ENCODE results near the gene PDF. TPM values are rescaled to one million over a fixed set of nuclear protein-coding genes. Genes with fewer than 3 reads are reported as not detected.

The PDF gene
- total and polyA plus RNA-seq, 2 of the 13 experiments (the other 11 are each of a cell fraction or from before 2014, with no cell fraction given) = 12.4 to 48.8 TPM

GRCh38 chr16:69371564-69371963, 41.2 kb upstream of the PDF start (continued):
- TF ChIP-seq HNF1A (IDR thresholded peaks at IDR 0.05; ENCODE audit: low read depth) = no peak
- no peak for TF ChIP-seq HNF1A (CRISPR knock-in tag; IDR thresholded peaks at IDR 0.05; ENCODE audit: borderline replicate concordance)
- TF ChIP-seq AHR (CRISPR knock-in tag; IDR thresholded peaks at IDR 0.05) = no peak

- ATAC-seq (no peak), FAIRE-seq (no peak), DNase-seq (ENCODE audit: low spot score) (no peak)
- ChIA-PET CTCF (ENCODE audit: low intra/inter-chr PET ratio, low total read pairs) (no interaction called here), POLR2A (no interaction called here)
- no peak overlapping the region for H3K4me2 ChIP-seq (ENCODE audit: low read depth, low read length)
- intact Hi-C loops (cut with micrococcal nuclease; ENCODE audit: unreplicated experiment) (no loop called here), in situ Hi-C loops (cut with HindIII; ENCODE audit: extremely low pct_ligation_motif_present, low pct_unique_long_range_greater_than_20kb) (no loop called here)
- peaks cover 16% of the 10 kb centered on the region for H3K4me1 ChIP-seq (ENCODE audit: insufficient read depth, low read length)
- 93% methylated on average over 4 of the region's 4 CpGs for WGBS (ENCODE audit: low lambda C conversion rate)
- H3K27ac ChIP-seq (ENCODE audit: extremely low read length, insufficient read depth, low read length) = no peak overlapping the region
- H4K20me1 ChIP-seq (ENCODE audit: insufficient read depth, low read length) = no peaks in the 10 kb centered on the region
- no peaks in the 10 kb centered on the region for H3K27me3 ChIP-seq (ENCODE audit: control insufficient read depth in 1 of 2, insufficient read depth in 2 of 2, low read length in 2 of 2)
- H2AFZ ChIP-seq (ENCODE audit: low read length) = no peak overlapping the region
- no peaks in the 10 kb centered on the region for H3K79me2 ChIP-seq (ENCODE audit: insufficient read depth, low read length)
- peaks cover 34 to 73% of the 10 kb centered on the region in 2 experiments for H3K36me3 ChIP-seq (replicated peaks in 1 of 2; ENCODE audit: control insufficient read depth in 1 of 2, insufficient read depth in 2 of 2, low read length in 2 of 2)
- no peak overlapping the region for H3K4me3 ChIP-seq (replicated peaks in 1 of 3; ENCODE audit: insufficient read depth in 1 of 3, low read depth in 2 of 3, low read length in 3 of 3)
- BruUV-seq (replicated peaks) = no TSS peak
- TF ChIP-seq ZNF703 (CRISPR knock-in tag; IDR thresholded peaks at IDR 0.05; ENCODE audit: borderline replicate concordance) (no peak), THAP7 (CRISPR knock-in tag; IDR thresholded peaks at IDR 0.05) (no peak), HMGA1 (CRISPR knock-in tag; conservative IDR thresholded peaks at IDR 0.05) (no peak), KLF16 (CRISPR knock-in tag; IDR thresholded peaks at IDR 0.05) (no peak), SP140L (CRISPR knock-in tag; IDR thresholded peaks at IDR 0.05; ENCODE audit: borderline replicate concordance) (no peak), ZNF430 (CRISPR knock-in tag; IDR thresholded peaks at IDR 0.05) (no peak), ZNF329 (CRISPR knock-in tag; IDR thresholded peaks at IDR 0.05; ENCODE audit: low read depth) (no peak)
- no peaks in the 10 kb centered on the region for H3K9me3 ChIP-seq (ENCODE audit: low read length)
- H3K9ac ChIP-seq (ENCODE audit: insufficient read depth, low read depth, low read length) = no peak overlapping the region
These were observed 38.5 kb upstream of the PDF start for GRCh38 chr16:69368866-69369265.
